ENCODE results near the gene SEZ6L2.
"Not testable (repeated sequence)": the region's sequence is repeated elsewhere in the genome, so short reads cannot be mapped to it uniquely, and the experiment has no call there.

SEZ6L2 gene

GRCh38 chr16:29913514-29913913, 14.2 kb upstream of the SEZ6L2 start (continued):
- TF ChIP-seq ZNF362 (tag by site-specific recombination; IDR thresholded peaks at IDR 0.05) (no peak), ZNF571 (tag by site-specific recombination; IDR thresholded peaks at IDR 0.05) (no peak), OVOL3 (tag by site-specific recombination; IDR thresholded peaks at IDR 0.05) (no peak), REST (tag by site-specific recombination; IDR thresholded peaks at IDR 0.05) (no peak)

GRCh38 chr16:29912087-29912486, 12.7 kb upstream of the SEZ6L2 start:
- no peak overlapping the region for H3K4me3 ChIP-seq (ENCODE audit: low read depth, low read length)
- no peak overlapping the region for H3K27ac ChIP-seq (ENCODE audit: extremely low read depth, low read depth, low read length)
- POLR2A ChIA-PET, result interaction anchor here (0.5 to 2.1 kb wide), 6 partner anchors 9 to 1065 kb away, joined by 3 to 9 read pairs (median 3); partner anchors contain the start of genes KCTD13 and SEZ6L2
- CTCF ChIA-PET, result interaction anchor here (0.6 kb wide), 1 partner anchor 12 kb away, joined by 3 read pairs; no protein-coding TSS in a partner anchor
- no peaks in the 10 kb centered on the region for H3K4me1 ChIP-seq (ENCODE audit: control insufficient read depth, insufficient read depth, low read length)
- peaks cover 0 to 17% of the 10 kb centered on the region in 2 experiments; a peak in 2 of 3 replicates for H3K36me3 ChIP-seq (ENCODE audit: control insufficient read depth in 2 of 2, insufficient read depth in 1 of 2, low read length in 2 of 2)
- no peaks in the 10 kb centered on the region for H3K9me3 ChIP-seq (ENCODE audit: control insufficient read depth, insufficient read depth, low read depth, low read length)
- TF ChIP-seq ZNF600 (tag by site-specific recombination; IDR thresholded peaks at IDR 0.05) (0 out of 2 replicates have a peak, but pooled peaks have one; percentile 8), BCL11B (tag by site-specific recombination; IDR thresholded peaks at IDR 0.05; ENCODE audit: low read depth) (no peak)

- peaks cover 0 to 14% of the 10 kb centered on the region in 2 experiments; a peak in 2 of 3 replicates for H3K36me3 ChIP-seq (ENCODE audit: control insufficient read depth in 2 of 2, insufficient read depth in 1 of 2, low read length in 2 of 2)
- TF ChIP-seq ZIC2 (tag by site-specific recombination; IDR thresholded peaks at IDR 0.05) (peak; percentile 49), ZNF792 (tag by site-specific recombination; IDR thresholded peaks at IDR 0.05) (no peak), ZNF768 (tag by site-specific recombination; IDR thresholded peaks at IDR 0.05) (no peak)
- ChIA-PET POLR2A (interaction anchor here (0.5 to 2.1 kb wide), 5 partner anchors 13 to 1064 kb away, joined by 3 to 9 read pairs (median 3); partner anchors contain the start of genes KCTD13 and SEZ6L2), CTCF (interaction anchor here (0.6 to 0.9 kb wide), 3 partner anchors 12 to 61 kb away, joined by 3 read pairs; no protein-coding TSS in a partner anchor)
- H3K27ac ChIP-seq (ENCODE audit: extremely low read depth, low read depth, low read length), result no peak overlapping the region
- H3K9me3 ChIP-seq (ENCODE audit: control insufficient read depth, insufficient read depth, low read depth, low read length), result no peaks in the 10 kb centered on the region
- no peak overlapping the region for H3K4me3 ChIP-seq (ENCODE audit: low read depth, low read length)
- H3K4me1 ChIP-seq (ENCODE audit: control insufficient read depth, insufficient read depth, low read length), result no peaks in the 10 kb centered on the region
Measured at GRCh38 chr16:29911676-29912010, 12.3 kb upstream of the SEZ6L2 start.

GRCh38 chr16:29910819-29911675, 11.7 kb upstream of the SEZ6L2 start:
- POLR2A ChIA-PET, result interaction anchor here (2.1 kb wide), 2 partner anchors 12 to 15 kb away, joined by 5 to 9 read pairs; partner anchors contain the start of genes KCTD13 and SEZ6L2
- TF ChIP-seq CTCF (tag by site-specific recombination; IDR thresholded peaks at IDR 0.05) (no peak), ZNF426 (tag by site-specific recombination; IDR thresholded peaks at IDR 0.05) (no peak), ZNF701 (tag by site-specific recombination; IDR thresholded peaks at IDR 0.05) (no peak), ELK4 (IDR thresholded peaks at IDR 0.05; ENCODE audit: borderline replicate concordance, low read depth, low read length) (no peak), ZNF138 (tag by site-specific recombination; IDR thresholded peaks at IDR 0.05; ENCODE audit: borderline replicate concordance) (no peak)

GRCh38 chr16:29909851-29910250, 10.5 kb upstream of the SEZ6L2 start:
- H3K9me3 ChIP-seq (ENCODE audit: control insufficient read depth, insufficient read depth, low read depth, low read length); H3K36me3 ChIP-seq (ENCODE audit: control insufficient read depth in 2 of 2, insufficient read depth in 1 of 2, low read length in 2 of 2); H3K27ac ChIP-seq (ENCODE audit: extremely low read depth, low read depth, low read length); H3K4me1 ChIP-seq (ENCODE audit: control insufficient read depth, insufficient read depth, low read length); H3K4me3 ChIP-seq (ENCODE audit: low read depth, low read length): not testable (repeated sequence)
- ChIA-PET CTCF (interaction anchor here (0.6 kb wide), 1 partner anchor 62 kb away, joined by 4 read pairs; no protein-coding TSS in a partner anchor), POLR2A (interaction anchor here (0.8 to 1.1 kb wide), 3 partner anchors 9 to 50 kb away, joined by 3 to 4 read pairs (median 3); partner anchors contain the start of genes ASPHD1 and SEZ6L2)

More at GRCh38 chr16:29910819-29911675, 11.7 kb upstream of the SEZ6L2 start:
- CTCF ChIA-PET, result interaction anchor here (0.6 to 1.1 kb wide), 3 partner anchors 9 to 62 kb away, joined by 3 to 4 read pairs (median 3); no protein-coding TSS in a partner anchor
- Histone ChIP-seq H3K9me3 (ENCODE audit: control insufficient read depth, insufficient read depth, low read depth, low read length) (no peaks in the 10 kb centered on the region), H3K27ac (ENCODE audit: extremely low read depth, low read depth, low read length) (no peak overlapping the region), H3K4me1 (ENCODE audit: control insufficient read depth, insufficient read depth, low read length) (no peaks in the 10 kb centered on the region), H3K4me3 (ENCODE audit: low read depth, low read length) (no peak overlapping the region), H3K36me3 (ENCODE audit: control insufficient read depth in 2 of 2, insufficient read depth in 1 of 2, low read length in 2 of 2) (peaks cover 0 to 14% of the 10 kb centered on the region in 2 experiments; a peak in 2 of 3 replicates)
